Activated naive CD4-positive, alpha-beta T cell treated with anti-CD3 and anti-CD28 coated beads, Interleukin-2, amount 10 ng/mL, durations not matched to agents 7 days and 5 days (primary cell): Measurements from ENCODE around the gene SLC9A9.

Source experiments
- CTCF ChIA-PET: fragments of 350-600 bp; sonication (Branson Sonifier 250); formaldehyde crosslinking; loops from one replicate; lab custom pipeline; 2021; ENCODE audit warnings: antibody characterized with exemption; lab: Charles Lee
- DNase-seq: peaks from one replicate; pipeline ENCODE4 v3.0.0-alpha.2; 2020
- H3K27ac Mint-ChIP-seq: one replicate; pipeline ENCODE4 v1.8.0; 2021; ENCODE audit warnings: mild to moderate bottlenecking, moderate library complexity, mixed read lengths
- H3K27me3 Mint-ChIP-seq: one replicate; pipeline ENCODE4 v1.8.0; 2021; ENCODE audit warnings: mild to moderate bottlenecking, mixed read lengths
- H3K36me3 Mint-ChIP-seq: one replicate; pipeline ENCODE4 v1.8.0; 2021; ENCODE audit warnings: mixed read lengths
- H3K4me1 Mint-ChIP-seq: one replicate; pipeline ENCODE4 v1.8.0; 2021; ENCODE audit warnings: mixed read lengths
- H3K4me3 Mint-ChIP-seq: one replicate; pipeline ENCODE4 v1.8.0; 2021; ENCODE audit warnings: mild to moderate bottlenecking, moderate library complexity, mixed read lengths
- H3K9me3 Mint-ChIP-seq: one replicate; pipeline ENCODE4 v1.8.0; 2021; ENCODE audit warnings: mixed read lengths

SLC9A9 gene

DNA sequence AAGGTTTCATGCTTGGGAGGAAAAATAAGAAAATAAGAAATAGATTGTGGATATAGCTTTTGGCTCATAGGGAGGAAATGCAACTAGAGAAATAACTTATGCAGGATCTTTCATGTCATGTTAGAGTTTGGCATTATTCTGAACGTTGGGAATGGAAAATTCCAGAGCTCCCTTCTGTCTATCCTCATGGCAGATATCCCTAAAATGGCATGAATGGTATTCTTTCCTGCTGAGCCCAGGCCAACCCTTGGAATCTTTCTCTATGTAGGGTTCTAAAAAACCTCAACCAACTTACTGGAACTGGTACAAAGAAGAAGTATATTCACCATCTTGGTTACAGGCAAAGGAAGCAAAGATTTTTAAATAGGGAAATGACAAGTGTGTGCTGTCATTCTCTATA, 516.2 kb downstream of the SLC9A9 start:
- Mint-ChIP-seq H3K36me3 (no peaks in the 10 kb centered on the region), H3K27me3 (no peaks in the 10 kb centered on the region), H3K9me3 (no peaks in the 10 kb centered on the region), H3K4me3 (no peak overlapping the region), H3K27ac (no peak overlapping the region), H3K4me1 (peaks cover 4% of the 10 kb centered on the region)
- CTCF ChIA-PET: no interaction called here
- no peak for DNase-seq

DNA sequence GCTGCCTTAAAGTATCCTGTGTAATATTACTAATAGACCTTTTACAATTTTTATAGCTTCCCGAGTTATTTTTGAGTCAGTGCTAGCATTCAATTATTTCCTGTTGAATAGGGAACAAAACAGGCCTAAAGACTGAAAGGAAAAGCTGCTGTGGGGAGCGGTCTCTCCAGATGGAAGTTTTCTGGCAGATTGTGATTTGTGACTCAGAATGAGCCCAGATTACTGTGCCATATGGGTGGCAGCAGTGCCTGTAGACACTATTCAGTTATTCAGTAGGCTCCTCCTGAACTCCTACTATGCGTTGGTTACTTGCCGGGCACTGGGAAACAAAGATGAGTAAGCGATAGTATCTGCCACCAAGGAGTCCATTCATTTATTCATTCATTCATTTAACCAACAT, 516.9 kb downstream of the SLC9A9 start:
- H3K36me3 Mint-ChIP-seq: no peaks in the 10 kb centered on the region
- no peaks in the 10 kb centered on the region for H3K27me3 Mint-ChIP-seq
- CTCF ChIA-PET: no interaction called here
- no peak overlapping the region for H3K27ac Mint-ChIP-seq
- H3K4me1 Mint-ChIP-seq: peaks cover 9% of the 10 kb centered on the region
- H3K9me3 Mint-ChIP-seq: no peaks in the 10 kb centered on the region
- DNase-seq: no peak
- no peak overlapping the region for H3K4me3 Mint-ChIP-seq

DNA sequence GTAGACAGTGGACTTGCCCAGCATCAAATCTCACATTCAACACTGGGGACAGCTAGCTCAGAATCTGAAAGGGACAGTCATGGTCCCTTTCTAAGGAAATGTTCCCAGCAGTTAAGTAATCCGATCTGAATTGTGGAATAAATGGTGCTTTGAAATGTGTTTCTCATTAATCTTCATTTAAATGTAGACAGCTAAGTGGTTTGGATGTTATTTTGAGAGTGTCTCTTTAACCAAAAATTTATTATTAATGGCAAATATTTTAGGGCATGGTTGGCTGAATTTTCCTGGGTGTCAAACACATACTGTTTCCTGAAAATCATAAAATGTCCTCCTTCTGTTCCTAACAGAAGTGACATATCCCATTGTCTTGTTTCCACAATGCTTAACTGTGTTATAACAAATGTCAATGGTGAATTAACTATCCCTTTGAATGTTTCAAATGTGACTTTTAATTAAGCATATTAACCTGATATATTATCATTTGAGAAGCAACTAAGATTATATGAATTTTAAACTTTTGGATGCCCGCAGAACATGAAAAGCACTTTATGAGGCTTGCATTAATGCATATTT, 517.9 kb downstream of the SLC9A9 start:
- Mint-ChIP-seq H3K27ac (no peak overlapping the region), H3K9me3 (no peaks in the 10 kb centered on the region), H3K4me1 (peaks cover 9% of the 10 kb centered on the region), H3K27me3 (no peaks in the 10 kb centered on the region), H3K4me3 (no peak overlapping the region), H3K36me3 (no peaks in the 10 kb centered on the region)
- CTCF ChIA-PET: no interaction called here
- no peak for DNase-seq

DNA sequence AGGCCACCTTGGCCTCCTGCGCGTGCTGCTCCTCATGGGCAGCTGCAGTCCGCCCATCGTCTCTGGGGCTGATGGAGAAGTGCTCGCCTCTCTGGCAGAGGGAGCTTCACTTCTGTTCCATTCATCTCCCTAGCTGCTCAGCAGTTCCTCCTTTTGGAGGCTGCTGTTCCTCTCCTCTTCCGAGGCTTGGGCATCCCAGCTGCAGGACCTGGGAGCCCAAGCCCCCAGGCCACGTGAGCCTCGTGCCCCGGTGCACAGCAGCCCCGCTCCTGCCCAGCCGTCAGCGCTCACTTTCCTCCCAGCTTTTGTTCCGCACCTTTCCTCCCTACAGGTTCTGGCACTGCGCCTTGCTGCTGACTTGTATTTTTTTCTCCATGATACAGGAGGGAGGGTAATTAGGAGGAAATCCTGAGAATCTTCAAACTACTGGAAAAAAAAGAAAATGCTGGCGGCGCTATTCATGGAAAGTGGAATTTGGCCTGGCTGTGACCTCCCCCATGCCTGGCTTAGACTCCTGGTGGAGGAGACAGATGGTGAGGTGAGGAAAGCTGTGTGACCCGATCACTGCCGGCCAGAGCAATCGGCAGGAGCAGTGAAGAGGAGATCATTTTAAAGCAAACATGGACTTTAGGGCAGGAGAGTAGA, 518.6 kb downstream of the SLC9A9 start:
- Mint-ChIP-seq H3K4me3 (no peak overlapping the region), H3K27me3 (no peaks in the 10 kb centered on the region), H3K9me3 (no peaks in the 10 kb centered on the region), H3K36me3 (no peaks in the 10 kb centered on the region), H3K4me1 (peaks cover 9% of the 10 kb centered on the region), H3K27ac (no peak overlapping the region)
- DNase-seq: no peak
- CTCF ChIA-PET: no interaction called here

DNA sequence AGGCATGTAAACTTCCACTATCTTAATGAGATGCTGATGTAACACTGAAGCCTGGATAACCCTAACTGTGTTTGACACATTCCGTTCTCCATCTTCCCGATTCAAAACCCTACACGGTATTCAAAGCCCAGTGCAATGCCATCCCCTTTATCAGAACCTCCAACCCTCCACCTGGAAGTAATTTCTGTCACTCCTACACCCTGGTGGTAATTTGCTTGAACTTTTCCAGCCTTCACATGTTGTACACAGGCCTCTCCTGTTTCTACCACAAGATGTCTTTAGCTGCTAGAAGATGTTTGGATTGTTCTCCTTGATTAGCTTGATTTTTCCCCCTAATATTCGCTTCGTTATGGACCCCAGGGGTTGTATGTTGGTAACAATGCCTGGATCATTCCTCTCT, 519.8 kb downstream of the SLC9A9 start:
- Mint-ChIP-seq H3K27me3 (no peaks in the 10 kb centered on the region), H3K9me3 (no peaks in the 10 kb centered on the region), H3K27ac (no peak overlapping the region), H3K4me1 (peaks cover 9% of the 10 kb centered on the region), H3K4me3 (no peak overlapping the region), H3K36me3 (no peaks in the 10 kb centered on the region)
- no peak for DNase-seq
- CTCF ChIA-PET: no interaction called here

DNA sequence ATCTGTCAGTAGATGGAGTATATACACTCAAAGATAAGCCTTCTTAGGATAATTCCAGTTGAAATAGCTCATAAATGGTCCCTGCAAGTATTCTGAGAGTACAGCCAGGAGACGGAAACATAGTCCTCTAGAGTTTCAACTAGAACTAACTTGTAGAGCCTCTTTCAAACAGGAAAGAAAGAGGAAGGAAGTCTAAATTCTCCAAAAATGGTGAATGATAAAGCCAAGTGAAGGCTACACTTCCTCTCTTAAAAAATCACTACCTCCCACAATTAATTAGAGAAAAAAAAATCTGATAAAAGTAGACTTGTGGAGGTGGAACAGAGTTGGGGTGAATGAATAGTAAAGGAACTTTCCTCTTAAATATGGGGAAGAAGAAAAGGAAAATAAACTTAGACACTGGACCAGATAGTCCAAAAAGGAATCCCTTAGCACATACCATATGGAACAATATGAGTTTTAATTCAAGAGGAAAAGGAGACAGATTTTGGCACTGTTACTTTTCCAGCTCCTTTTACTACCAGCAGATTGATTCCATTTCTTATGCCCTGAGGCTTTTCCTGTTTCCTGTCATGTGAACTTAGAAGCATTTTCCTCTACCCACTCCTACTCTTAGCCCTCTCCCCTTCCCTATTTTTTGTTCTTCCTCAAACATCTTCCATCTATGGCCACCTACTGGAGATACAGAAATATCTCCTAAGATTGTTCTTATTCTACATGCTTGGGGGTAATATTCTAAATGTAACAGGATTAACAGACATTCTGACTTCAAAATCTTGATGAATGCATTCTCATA, 521.1 kb downstream of the SLC9A9 start:
- Mint-ChIP-seq H3K4me1 (peaks cover 9% of the 10 kb centered on the region), H3K4me3 (no peak overlapping the region), H3K9me3 (no peaks in the 10 kb centered on the region), H3K36me3 (no peaks in the 10 kb centered on the region), H3K27me3 (no peaks in the 10 kb centered on the region), H3K27ac (no peak overlapping the region)
- DNase-seq: no peak
- CTCF ChIA-PET: no interaction called here

DNA sequence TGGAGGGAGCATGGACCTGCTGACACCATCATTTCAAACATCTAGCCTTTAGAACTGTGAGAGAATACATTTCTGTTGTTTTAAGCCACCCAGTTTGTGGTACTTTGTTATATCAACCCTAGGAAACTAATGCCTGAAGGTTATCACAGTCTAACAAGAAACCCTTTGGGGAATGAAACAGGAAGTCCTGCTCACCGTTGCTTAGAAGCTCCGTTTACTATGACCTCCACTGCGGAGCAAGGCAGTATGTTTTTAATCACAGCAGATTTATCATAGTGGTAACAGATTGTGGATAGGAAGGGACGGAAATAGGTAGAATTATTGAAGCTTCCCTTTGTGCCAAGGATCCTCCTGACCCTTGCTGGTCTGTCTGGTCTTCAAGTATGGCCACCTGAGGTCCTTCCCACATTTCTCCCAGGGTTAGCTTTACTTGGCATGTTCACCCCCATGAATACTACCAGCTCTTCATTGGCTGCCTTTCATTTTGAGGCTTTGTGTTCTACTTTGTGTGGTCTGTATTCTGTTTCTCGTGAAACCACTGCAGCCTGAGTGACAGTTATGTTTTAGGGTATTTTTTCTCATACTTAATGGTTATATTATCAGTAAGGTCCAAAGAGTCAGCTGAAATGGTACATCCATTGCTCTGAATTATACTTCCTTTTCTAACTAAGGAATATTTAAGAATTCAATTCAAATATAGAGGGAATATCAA, 527.1 kb downstream of the SLC9A9 start:
- no peaks in the 10 kb centered on the region for H3K27me3 Mint-ChIP-seq
- H3K4me3 Mint-ChIP-seq: no peak overlapping the region
- no peaks in the 10 kb centered on the region for H3K4me1 Mint-ChIP-seq
- H3K36me3 Mint-ChIP-seq: no peaks in the 10 kb centered on the region
- H3K27ac Mint-ChIP-seq: no peak overlapping the region
- H3K9me3 Mint-ChIP-seq: no peaks in the 10 kb centered on the region
- CTCF ChIA-PET: interaction anchor here (0.5 kb wide), 1 partner anchor 281 kb away, joined by 3 read pairs; no protein-coding TSS in a partner anchor
- no peak for DNase-seq

DNA sequence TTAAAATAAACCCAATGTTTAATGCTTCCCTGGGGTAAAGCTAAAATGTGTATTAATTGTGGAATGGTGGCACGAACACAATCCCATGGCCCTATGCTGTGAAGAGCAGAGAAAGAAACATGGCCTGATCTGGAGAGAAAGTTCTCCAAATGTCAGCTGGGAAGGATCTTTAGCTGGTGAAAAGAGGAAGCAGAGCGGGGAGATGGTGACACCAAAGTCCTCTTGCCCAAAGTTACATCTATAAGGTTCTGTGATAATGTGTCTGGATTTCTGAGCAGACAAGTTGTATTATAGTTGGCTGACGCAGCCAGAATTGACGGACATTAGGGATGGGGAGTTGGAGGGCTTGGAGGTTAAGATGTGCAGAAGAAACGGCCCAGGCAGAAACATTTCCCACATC, 532.5 kb downstream of the SLC9A9 start:
- Mint-ChIP-seq H3K27me3 (no peaks in the 10 kb centered on the region), H3K4me3 (no peak overlapping the region), H3K4me1 (no peaks in the 10 kb centered on the region), H3K36me3 (no peaks in the 10 kb centered on the region), H3K9me3 (no peaks in the 10 kb centered on the region), H3K27ac (no peak overlapping the region)
- CTCF ChIA-PET: no interaction called here
- DNase-seq: no peak

DNA sequence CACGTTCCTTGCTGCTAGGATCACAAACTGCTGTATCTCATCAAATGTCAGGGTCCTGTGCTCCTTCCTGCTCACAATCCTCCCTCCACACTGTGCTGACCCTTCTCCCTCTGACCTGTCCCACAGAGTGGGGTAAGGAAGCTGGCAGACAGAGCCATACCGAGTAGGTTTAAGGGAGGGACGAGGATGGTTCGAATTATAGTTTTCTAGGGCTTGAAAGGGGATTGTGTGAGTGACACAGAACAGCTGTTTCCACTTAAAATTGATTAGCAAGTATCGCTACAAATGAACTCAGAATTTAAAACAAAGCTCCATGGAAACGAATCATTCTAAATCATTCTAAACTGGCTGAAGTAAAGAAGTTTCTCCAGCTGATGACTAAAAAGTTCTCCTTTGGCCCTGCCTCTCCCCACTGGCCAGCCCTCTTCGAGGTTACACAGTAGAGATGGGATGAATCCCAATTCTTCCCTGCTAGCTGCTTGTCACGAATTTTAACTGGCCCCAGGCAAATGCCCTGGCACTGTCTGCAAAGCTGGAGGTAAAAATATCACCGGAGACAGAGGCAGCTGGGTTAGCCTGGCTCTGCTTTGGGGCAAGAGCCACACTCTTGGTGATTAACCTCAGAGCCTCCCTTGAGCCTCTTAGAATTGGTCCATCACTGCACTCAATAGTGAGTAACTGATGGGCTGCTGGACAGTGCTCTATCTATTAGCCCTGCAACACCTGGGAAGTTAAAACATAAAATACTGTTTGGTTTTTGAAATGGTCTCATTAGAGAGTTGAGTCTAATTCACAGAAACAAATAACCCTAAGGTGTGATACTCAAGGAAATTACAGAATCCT, 533.8 kb downstream of the SLC9A9 start:
- no peak overlapping the region for H3K27ac Mint-ChIP-seq
- no peak for DNase-seq
- H3K4me1 Mint-ChIP-seq: no peaks in the 10 kb centered on the region
- no peaks in the 10 kb centered on the region for H3K27me3 Mint-ChIP-seq
- CTCF ChIA-PET: no interaction called here
- H3K9me3 Mint-ChIP-seq: no peaks in the 10 kb centered on the region
- no peaks in the 10 kb centered on the region for H3K36me3 Mint-ChIP-seq
- no peak overlapping the region for H3K4me3 Mint-ChIP-seq

DNA sequence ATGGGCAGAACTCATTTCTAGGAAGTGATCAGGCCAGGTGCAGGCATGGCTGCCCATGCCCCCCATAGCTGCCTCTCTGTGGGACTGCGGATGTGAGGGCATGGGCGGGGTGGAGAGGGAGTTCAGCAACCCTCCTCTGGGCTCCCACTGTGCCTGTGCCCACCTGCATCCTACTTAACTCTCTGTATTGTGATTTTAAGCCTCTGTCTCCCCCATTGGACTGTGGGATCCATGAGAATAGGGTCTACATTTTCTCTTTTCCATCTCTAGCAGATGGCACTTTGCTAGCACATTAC, 534.4 kb downstream of the SLC9A9 start:
- Mint-ChIP-seq H3K27ac (no peak overlapping the region), H3K9me3 (no peaks in the 10 kb centered on the region), H3K27me3 (no peaks in the 10 kb centered on the region), H3K4me3 (no peak overlapping the region), H3K4me1 (no peaks in the 10 kb centered on the region), H3K36me3 (no peaks in the 10 kb centered on the region)
- CTCF ChIA-PET: no interaction called here
- DNase-seq: no peak

DNA sequence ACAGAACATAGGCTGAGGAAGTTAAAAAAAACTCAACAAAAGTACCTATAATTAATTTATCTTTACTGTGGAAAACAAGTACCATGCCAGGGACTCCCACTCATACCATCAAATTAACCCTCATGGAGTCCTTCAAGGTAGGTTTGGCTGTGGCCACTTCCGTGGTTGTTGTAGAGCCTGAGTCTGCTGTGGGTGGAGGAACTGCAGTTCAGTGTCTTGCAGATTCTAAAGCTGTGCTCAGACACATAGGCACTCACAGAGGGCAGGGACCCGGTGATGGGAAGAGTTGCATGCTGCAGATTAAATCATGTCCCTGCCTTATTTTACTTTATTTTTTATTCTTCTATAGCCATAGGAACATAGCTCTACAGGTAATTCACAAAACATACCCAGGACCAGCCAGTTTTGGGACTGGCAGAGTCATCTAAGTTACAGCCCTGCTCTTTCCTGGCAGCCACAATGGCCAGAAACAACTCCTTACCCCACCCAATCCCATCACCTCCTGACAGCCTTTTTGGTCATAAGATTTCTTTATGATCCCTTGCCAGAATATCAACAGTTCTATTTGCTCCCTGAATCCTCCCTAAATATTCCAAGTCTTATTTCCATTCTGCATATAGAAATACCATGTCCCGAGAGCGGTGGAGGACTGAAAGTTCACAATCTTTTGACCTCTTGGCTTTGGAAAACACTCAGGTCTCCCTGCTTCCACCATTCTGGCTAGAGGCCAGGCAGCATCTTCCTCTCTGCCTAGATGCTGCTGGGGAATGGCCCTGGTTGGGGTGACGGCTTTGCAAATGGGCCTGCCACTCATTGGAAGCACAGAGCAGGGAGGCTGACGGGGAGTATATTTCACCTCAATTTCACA, 535.0 kb downstream of the SLC9A9 start:
- no peaks in the 10 kb centered on the region for H3K27me3 Mint-ChIP-seq
- CTCF ChIA-PET: interaction anchor here (1.4 kb wide), 1 partner anchor 193 kb away, joined by 4 read pairs; no protein-coding TSS in a partner anchor
- DNase-seq: no peak
- no peaks in the 10 kb centered on the region for H3K4me1 Mint-ChIP-seq
- no peaks in the 10 kb centered on the region for H3K9me3 Mint-ChIP-seq
- H3K27ac Mint-ChIP-seq: no peak overlapping the region
- H3K36me3 Mint-ChIP-seq: no peaks in the 10 kb centered on the region
- no peak overlapping the region for H3K4me3 Mint-ChIP-seq

DNA sequence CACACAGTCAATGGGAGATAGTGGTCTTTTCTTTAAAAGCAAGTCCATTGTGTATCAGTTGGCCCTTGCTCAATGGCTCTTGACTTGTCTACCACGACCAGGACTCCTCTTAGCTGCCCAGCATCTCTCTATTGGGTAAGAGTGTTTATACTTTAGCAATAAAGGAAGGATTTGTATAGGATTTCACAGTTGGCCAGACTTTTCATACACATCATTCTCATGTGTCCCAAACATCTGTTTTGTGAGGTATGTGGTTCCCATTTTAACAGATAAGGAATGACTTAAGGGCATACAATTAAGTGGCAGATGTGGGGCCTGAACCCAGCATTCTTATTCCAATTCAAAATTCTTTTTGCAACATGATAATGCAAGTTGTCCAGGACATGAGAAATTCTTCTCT, 537.2 kb downstream of the SLC9A9 start:
- no peak for DNase-seq
- CTCF ChIA-PET: interaction anchor here (0.8 kb wide), 1 partner anchor 26 kb away, joined by 3 read pairs; no protein-coding TSS in a partner anchor
- H3K27me3 Mint-ChIP-seq: no peaks in the 10 kb centered on the region
- no peak overlapping the region for H3K27ac Mint-ChIP-seq
- H3K4me1 Mint-ChIP-seq: no peaks in the 10 kb centered on the region
- no peak overlapping the region for H3K4me3 Mint-ChIP-seq
- H3K9me3 Mint-ChIP-seq: no peaks in the 10 kb centered on the region
- no peaks in the 10 kb centered on the region for H3K36me3 Mint-ChIP-seq

DNA sequence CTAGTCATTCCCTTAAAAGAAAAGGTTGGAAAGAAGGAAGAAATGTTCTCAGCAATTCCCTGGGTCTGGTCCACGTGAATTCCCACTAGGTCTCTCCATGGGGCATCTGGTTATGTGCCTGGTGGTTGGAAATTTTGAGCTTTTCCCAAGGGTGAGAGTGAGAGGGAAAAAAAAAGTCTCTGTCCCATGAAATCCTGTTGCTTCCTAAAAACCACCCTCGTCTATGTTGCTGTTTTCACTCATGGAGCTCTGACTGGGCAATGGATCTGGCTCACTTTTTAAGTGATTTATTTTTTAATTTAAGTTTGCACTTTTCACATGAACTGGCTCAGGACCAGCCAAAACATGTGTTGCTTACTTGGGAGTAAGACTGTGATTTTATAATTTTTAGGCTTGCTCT, 538.6 kb downstream of the SLC9A9 start:
- no peaks in the 10 kb centered on the region for H3K36me3 Mint-ChIP-seq

More for the DNA sequence above, 538.6 kb downstream of the SLC9A9 start:
- no peaks in the 10 kb centered on the region for H3K9me3 Mint-ChIP-seq
- DNase-seq: no peak
- H3K4me3 Mint-ChIP-seq: no peak overlapping the region
- H3K27ac Mint-ChIP-seq: no peak overlapping the region
- CTCF ChIA-PET: no interaction called here
- no peaks in the 10 kb centered on the region for H3K27me3 Mint-ChIP-seq
- no peaks in the 10 kb centered on the region for H3K4me1 Mint-ChIP-seq
